Measurements from ENCODE around the gene PEMT.

Gene PEMT

DNA sequence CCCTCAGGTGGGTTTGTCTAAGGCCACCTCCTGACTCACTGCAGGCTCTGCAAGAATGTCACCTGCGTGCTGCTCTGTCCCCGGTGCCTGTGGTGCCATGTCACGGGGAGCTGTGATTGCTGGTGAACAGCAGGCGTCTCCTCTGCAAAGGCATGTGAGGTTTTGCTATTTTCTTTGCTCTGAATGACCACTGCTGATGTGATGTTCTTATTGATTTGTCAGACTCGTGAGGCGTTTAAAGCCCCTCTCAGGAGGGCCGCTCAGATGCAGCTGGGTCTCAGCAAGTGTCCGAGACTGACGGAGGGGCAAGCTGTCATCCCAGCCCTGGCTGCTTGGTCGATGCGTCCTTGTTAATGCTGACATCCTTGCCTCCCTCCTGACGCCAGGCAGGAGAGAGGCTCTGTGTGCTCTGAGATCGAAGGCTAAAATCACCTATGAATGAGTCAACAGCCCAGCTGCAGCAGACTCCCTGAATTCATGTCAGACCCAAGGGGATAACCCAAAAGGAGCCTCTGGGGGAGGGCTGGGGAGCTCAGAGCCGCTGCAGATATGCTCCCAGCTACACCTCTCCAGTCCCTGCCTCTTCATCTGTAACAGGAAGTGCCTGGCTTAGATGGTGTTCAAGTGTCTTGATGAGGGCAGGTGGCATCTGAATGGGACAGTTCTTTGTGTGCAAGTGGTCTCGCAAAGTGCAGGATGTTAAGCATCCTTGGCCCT lies 11.8 kb upstream of the PEMT start:
- Histone ChIP-seq H3F3A (ENCODE audit: insufficient read depth) (no peaks in the 10 kb centered on the region), H3K9me2 (replicated peaks; ENCODE audit: insufficient read depth, low read length) (no peaks in the 10 kb centered on the region), H3K36me3 (ENCODE audit: low read length) (no peaks in the 10 kb centered on the region), H3K9ac (ENCODE audit: low read length) (no peak overlapping the region), H3K4me2 (ENCODE audit: low read depth, low read length, poor library complexity, severe bottlenecking) (no peak overlapping the region), H4K20me1 (ENCODE audit: low read depth, low read length) (no peaks in the 10 kb centered on the region), H3K9me3 (ENCODE audit: insufficient read depth, low read length) (no peaks in the 10 kb centered on the region), H3K27me3 (ENCODE audit: low read length) (no peaks in the 10 kb centered on the region), H2AFZ (ENCODE audit: low read depth, low read length, severe bottlenecking) (no peak overlapping the region), H3K27ac (ENCODE audit: low read depth, low read length) (no peak overlapping the region), H3K79me2 (ENCODE audit: insufficient read depth, low read length) (no peaks in the 10 kb centered on the region), H3K4me3 (ENCODE audit: insufficient read depth, low read length, poor library complexity, severe bottlenecking) (no peak overlapping the region)
- TF ChIP-seq, protein P1, sequence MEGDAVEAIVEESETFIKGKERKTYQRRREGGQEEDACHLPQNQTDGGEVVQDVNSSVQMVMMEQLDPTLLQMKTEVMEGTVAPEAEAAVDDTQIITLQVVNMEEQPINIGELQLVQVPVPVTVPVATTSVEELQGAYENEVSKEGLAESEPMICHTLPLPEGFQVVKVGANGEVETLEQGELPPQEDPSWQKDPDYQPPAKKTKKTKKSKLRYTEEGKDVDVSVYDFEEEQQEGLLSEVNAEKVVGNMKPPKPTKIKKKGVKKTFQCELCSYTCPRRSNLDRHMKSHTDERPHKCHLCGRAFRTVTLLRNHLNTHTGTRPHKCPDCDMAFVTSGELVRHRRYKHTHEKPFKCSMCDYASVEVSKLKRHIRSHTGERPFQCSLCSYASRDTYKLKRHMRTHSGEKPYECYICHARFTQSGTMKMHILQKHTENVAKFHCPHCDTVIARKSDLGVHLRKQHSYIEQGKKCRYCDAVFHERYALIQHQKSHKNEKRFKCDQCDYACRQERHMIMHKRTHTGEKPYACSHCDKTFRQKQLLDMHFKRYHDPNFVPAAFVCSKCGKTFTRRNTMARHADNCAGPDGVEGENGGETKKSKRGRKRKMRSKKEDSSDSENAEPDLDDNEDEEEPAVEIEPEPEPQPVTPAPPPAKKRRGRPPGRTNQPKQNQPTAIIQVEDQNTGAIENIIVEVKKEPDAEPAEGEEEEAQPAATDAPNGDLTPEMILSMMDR (IDR thresholded peaks at IDR 0.05; ENCODE audit: insufficient read depth, low read length, poor library complexity, severe bottlenecking): no peak
- TF ChIP-seq EZH2phosphoT487 (conservative IDR thresholded peaks at IDR 0.05; ENCODE audit: low read length): no peak

- no peaks in the 10 kb centered on the region for H3K27me3 ChIP-seq (ENCODE audit: low read length)
- no peaks in the 10 kb centered on the region for H3K9me2 ChIP-seq (replicated peaks; ENCODE audit: insufficient read depth, low read length)
- no peaks in the 10 kb centered on the region for H4K20me1 ChIP-seq (ENCODE audit: low read depth, low read length)
- no peak overlapping the region for H3K27ac ChIP-seq (ENCODE audit: low read depth, low read length)
- no peaks in the 10 kb centered on the region for H3K9me3 ChIP-seq (ENCODE audit: insufficient read depth, low read length)
- H3K4me3 ChIP-seq (ENCODE audit: insufficient read depth, low read length, poor library complexity, severe bottlenecking): no peak overlapping the region
- H2AFZ ChIP-seq (ENCODE audit: low read depth, low read length, severe bottlenecking): no peak overlapping the region
- H3K36me3 ChIP-seq (ENCODE audit: low read length): no peaks in the 10 kb centered on the region
- TF ChIP-seq, protein P1 (IDR thresholded peaks at IDR 0.05; ENCODE audit: insufficient read depth, low read length, poor library complexity, severe bottlenecking): no peak
- no peak for TF ChIP-seq EZH2phosphoT487 (conservative IDR thresholded peaks at IDR 0.05; ENCODE audit: low read length)
- no peak overlapping the region for H3K4me2 ChIP-seq (ENCODE audit: low read depth, low read length, poor library complexity, severe bottlenecking)
- no peaks in the 10 kb centered on the region for H3K79me2 ChIP-seq (ENCODE audit: insufficient read depth, low read length)
- no peaks in the 10 kb centered on the region for H3F3A ChIP-seq (ENCODE audit: insufficient read depth)
- no peak overlapping the region for H3K9ac ChIP-seq (ENCODE audit: low read length)
Observed at GRCh38 chr17:17599965-17600364, 8.5 kb upstream of the PEMT start.

DNA sequence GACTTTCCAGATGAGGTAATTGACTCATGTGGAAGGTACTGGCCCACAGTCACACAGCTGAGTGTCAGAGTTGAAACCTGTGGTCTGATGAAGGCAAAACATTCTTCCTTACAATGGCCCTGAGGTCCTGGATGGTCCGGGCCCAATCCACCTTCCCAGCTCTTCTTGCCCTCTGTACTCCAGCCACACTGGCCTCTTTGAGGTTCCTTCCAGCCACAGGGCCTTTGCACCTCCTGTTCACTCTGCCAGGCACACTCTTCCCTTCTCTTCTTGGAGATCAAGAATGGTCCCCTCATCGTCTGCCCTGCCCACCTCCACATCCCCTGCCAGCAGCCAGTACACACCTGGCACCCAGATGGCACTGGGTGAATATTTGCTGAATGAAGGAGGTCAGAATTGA lies 6.5 kb upstream of the PEMT start:
- Histone ChIP-seq H3K27ac (ENCODE audit: low read depth, low read length) (no peak overlapping the region), H3F3A (ENCODE audit: insufficient read depth) (no peaks in the 10 kb centered on the region), H4K20me1 (ENCODE audit: low read depth, low read length) (no peaks in the 10 kb centered on the region), H3K27me3 (ENCODE audit: low read length) (no peaks in the 10 kb centered on the region), H3K79me2 (ENCODE audit: insufficient read depth, low read length) (no peaks in the 10 kb centered on the region), H2AFZ (ENCODE audit: low read depth, low read length, severe bottlenecking) (no peak overlapping the region), H3K4me3 (ENCODE audit: insufficient read depth, low read length, poor library complexity, severe bottlenecking) (no peak overlapping the region), H3K36me3 (ENCODE audit: low read length) (no peaks in the 10 kb centered on the region), H3K9me2 (replicated peaks; ENCODE audit: insufficient read depth, low read length) (no peaks in the 10 kb centered on the region), H3K4me2 (ENCODE audit: low read depth, low read length, poor library complexity, severe bottlenecking) (no peak overlapping the region), H3K9me3 (ENCODE audit: insufficient read depth, low read length) (no peaks in the 10 kb centered on the region), H3K9ac (ENCODE audit: low read length) (no peak overlapping the region)
- TF ChIP-seq EZH2phosphoT487 (conservative IDR thresholded peaks at IDR 0.05; ENCODE audit: low read length): no peak
- TF ChIP-seq, protein P1 (IDR thresholded peaks at IDR 0.05; ENCODE audit: insufficient read depth, low read length, poor library complexity, severe bottlenecking): no peak

All from SU-DHL-6 (cell line).